Rectal smooth muscle tissue (tissue), 1 donor: Measurements from ENCODE around the gene GLI3.
A peak's percentile ranks its signal among the peaks of the same experiment; 100 is the strongest.

Source experiments
- H3K27ac ChIP-seq: one replicate; pipeline ENCODE4 v1.7.0; 2013; ENCODE audit warnings: low read depth, low read length, inconsistent platforms
- H3K27me3 ChIP-seq: one replicate; pipeline ENCODE4 v1.7.0; 2013; ENCODE audit warnings: low read length; ENCODE audit not compliant: control insufficient read depth, insufficient read depth
- H3K36me3 ChIP-seq: one replicate; pipeline ENCODE4 v1.7.0; 2013; ENCODE audit warnings: low read length; ENCODE audit not compliant: control insufficient read depth, insufficient read depth
- H3K4me1 ChIP-seq: one replicate; pipeline ENCODE4 v1.7.0; 2013; ENCODE audit warnings: low read length; ENCODE audit not compliant: control insufficient read depth, insufficient read depth
- H3K4me3 ChIP-seq: one replicate; pipeline ENCODE4 v1.7.0; 2013; ENCODE audit warnings: low read length
- H3K9ac ChIP-seq: one replicate; pipeline ENCODE4 v1.7.0; 2013; ENCODE audit warnings: low read length

Gene GLI3

GRCh38 chr7:41967156-41967555, 269.9 kb downstream of the GLI3 start:
- Histone ChIP-seq H3K9ac (no peak overlapping the region), H3K4me1 (peaks cover 3% of the 10 kb centered on the region), H3K27ac (no peak overlapping the region), H3K4me3 (no peak overlapping the region), H3K27me3 (no peaks in the 10 kb centered on the region), H3K36me3 (peaks cover 6% of the 10 kb centered on the region)

- Histone ChIP-seq H3K27me3 (no peaks in the 10 kb centered on the region), H3K9ac (no peak overlapping the region), H3K4me1 (peaks cover 3% of the 10 kb centered on the region), H3K36me3 (peaks cover 4% of the 10 kb centered on the region), H3K27ac (no peak overlapping the region), H3K4me3 (no peak overlapping the region)
These were observed 271.0 kb downstream of the GLI3 start for GRCh38 chr7:41965951-41966505.

- H3K27ac ChIP-seq, result no peak overlapping the region
- no peak overlapping the region for H3K4me3 ChIP-seq
- peaks cover 3% of the 10 kb centered on the region for H3K4me1 ChIP-seq
- no peaks in the 10 kb centered on the region for H3K27me3 ChIP-seq
- H3K9ac ChIP-seq, result no peak overlapping the region
- H3K36me3 ChIP-seq, result peaks cover 3% of the 10 kb centered on the region
These were observed 271.9 kb downstream of the GLI3 start for GRCh38 chr7:41964849-41965745.

- H3K27ac ChIP-seq, result no peak overlapping the region
- peaks cover 3% of the 10 kb centered on the region for H3K36me3 ChIP-seq
- H3K4me3 ChIP-seq, result no peak overlapping the region
- H3K27me3 ChIP-seq, result no peaks in the 10 kb centered on the region
- no peak overlapping the region for H3K9ac ChIP-seq
- peaks cover under 1% of the 10 kb centered on the region for H3K4me1 ChIP-seq
These were observed 272.7 kb downstream of the GLI3 start for GRCh38 chr7:41964183-41964753.

GRCh38 chr7:41956705-41957104, 280.3 kb downstream of the GLI3 start:
- Histone ChIP-seq H3K4me1 (peaks cover 24% of the 10 kb centered on the region), H3K36me3 (no peaks in the 10 kb centered on the region), H3K9ac (no peak overlapping the region), H3K4me3 (no peak overlapping the region), H3K27ac (peak overlapping the region; percentile 34), H3K27me3 (no peaks in the 10 kb centered on the region)

- Histone ChIP-seq H3K4me3 (no peak overlapping the region), H3K36me3 (no peaks in the 10 kb centered on the region), H3K27ac (peak overlapping the region; percentile 67), H3K9ac (no peak overlapping the region), H3K4me1 (peaks cover 24% of the 10 kb centered on the region), H3K27me3 (no peaks in the 10 kb centered on the region)
These were observed 280.9 kb downstream of the GLI3 start for GRCh38 chr7:41955893-41956675.

- H3K4me1 ChIP-seq, result peaks cover 24% of the 10 kb centered on the region
- peak overlapping the region; percentile 67 for H3K27ac ChIP-seq
- no peaks in the 10 kb centered on the region for H3K27me3 ChIP-seq
- H3K9ac ChIP-seq, result no peak overlapping the region
- H3K4me3 ChIP-seq, result no peak overlapping the region
- H3K36me3 ChIP-seq, result no peaks in the 10 kb centered on the region
These were observed 281.6 kb downstream of the GLI3 start for GRCh38 chr7:41955451-41955850.

- no peaks in the 10 kb centered on the region for H3K27me3 ChIP-seq
- no peak overlapping the region for H3K9ac ChIP-seq
- peaks cover 24% of the 10 kb centered on the region for H3K4me1 ChIP-seq
- H3K27ac ChIP-seq, result peak overlapping the region; percentile 67
- no peak overlapping the region for H3K4me3 ChIP-seq
- H3K36me3 ChIP-seq, result no peaks in the 10 kb centered on the region
These were observed 282.0 kb downstream of the GLI3 start for GRCh38 chr7:41954976-41955375.

GRCh38 chr7:41948503-41948902, 288.5 kb downstream of the GLI3 start:
- Histone ChIP-seq H3K27ac (no peak overlapping the region), H3K4me3 (no peak overlapping the region), H3K4me1 (peaks cover 3% of the 10 kb centered on the region), H3K9ac (no peak overlapping the region), H3K27me3 (no peaks in the 10 kb centered on the region), H3K36me3 (no peaks in the 10 kb centered on the region)

- H3K9ac ChIP-seq, result no peak overlapping the region
These were observed 293.9 kb downstream of the GLI3 start for GRCh38 chr7:41943094-41943577.

GRCh38 chr7:41942468-41943093, 294.4 kb downstream of the GLI3 start:
- Histone ChIP-seq H3K4me1 (peaks cover 10% of the 10 kb centered on the region), H3K36me3 (no peaks in the 10 kb centered on the region), H3K9ac (no peak overlapping the region), H3K27me3 (no peaks in the 10 kb centered on the region), H3K27ac (peak overlapping the region; percentile 22), H3K4me3 (peak overlapping the region; percentile 47)

More at GRCh38 chr7:41943094-41943577, 293.9 kb downstream of the GLI3 start:
- H3K4me3 ChIP-seq, result peak overlapping the region; percentile 47
- H3K27me3 ChIP-seq, result no peaks in the 10 kb centered on the region
- peak overlapping the region; percentile 22 for H3K27ac ChIP-seq
- H3K4me1 ChIP-seq, result peaks cover 10% of the 10 kb centered on the region
- H3K36me3 ChIP-seq, result no peaks in the 10 kb centered on the region
